RWPE2 (cell line): ENCODE results near the gene FGF23.
A peak's percentile ranks its signal among the peaks of the same experiment; 100 is the strongest.

Source experiments
- ATAC-seq: fragments of 200-7000 bp; cut with Tn5 transposase; 3 replicates; pipeline ENCODE4 v1.9.1; 2021; ENCODE audit warnings: low read depth
- DNase-seq: peaks from one replicate; pipeline ENCODE4 v3.0.0-alpha.2; 2020; ENCODE audit warnings: low spot score
- H3K27ac ChIP-seq: fragments of 450-650 bp; 2 replicates; pipeline ENCODE4 v1.5.1; 2017; ENCODE audit warnings: mild to moderate bottlenecking; ENCODE audit not compliant: poor library complexity, severe bottlenecking
- H3K27me3 ChIP-seq: fragments of 250-450 bp; sonication (Bioruptor Pico); 2 replicates; pipeline ENCODE4 v1.5.1; 2021; ENCODE audit warnings: mild to moderate bottlenecking, moderate library complexity; ENCODE audit not compliant: insufficient read depth, poor library complexity, severe bottlenecking
- H3K36me3 ChIP-seq: fragments of 250-450 bp; sonication (Bioruptor Pico); 2 replicates; pipeline ENCODE4 v1.5.1; 2020; ENCODE audit warnings: low read depth, mild to moderate bottlenecking, moderate library complexity
- H3K4me1 ChIP-seq: fragments of 250-450 bp; sonication (Bioruptor Pico); 2 replicates; pipeline ENCODE4 v1.5.1; 2021; ENCODE audit warnings: mild to moderate bottlenecking, moderate library complexity; ENCODE audit not compliant: insufficient read depth, poor library complexity, severe bottlenecking
- H3K4me3 ChIP-seq: fragments of 250-450 bp; sonication (Bioruptor Pico); 2 replicates; pipeline ENCODE4 v1.5.1; 2021; ENCODE audit warnings: mild to moderate bottlenecking, moderate library complexity; ENCODE audit not compliant: severe bottlenecking
- H3K9me3 ChIP-seq: fragments of 250-450 bp; sonication (Bioruptor Pico); 2 replicates; pipeline ENCODE4 v1.5.1; 2021; ENCODE audit warnings: mild to moderate bottlenecking, moderate library complexity; ENCODE audit not compliant: severe bottlenecking
- TF ChIP-seq, protein P1 (sequence below): fragments of 450-650 bp; IDR thresholded peaks from one replicate; pipeline ENCODE4 v1.5.1; 2017; ENCODE audit warnings: mild to moderate bottlenecking, moderate library complexity; ENCODE audit not compliant: poor library complexity, severe bottlenecking

The FGF23 gene

GRCh38 chr12:4369548-4369947, 10.0 kb downstream of the FGF23 start:
- no peaks in the 10 kb centered on the region for H3K9me3 ChIP-seq
- DNase-seq: no peak
- H3K4me1 ChIP-seq: no peaks in the 10 kb centered on the region
- no peak overlapping the region for H3K4me3 ChIP-seq
- H3K27me3 ChIP-seq: peaks cover 11% of the 10 kb centered on the region
- H3K27ac ChIP-seq: no peak overlapping the region
- no peaks in the 10 kb centered on the region for H3K36me3 ChIP-seq
- ATAC-seq: no peak
- TF ChIP-seq, protein P1, sequence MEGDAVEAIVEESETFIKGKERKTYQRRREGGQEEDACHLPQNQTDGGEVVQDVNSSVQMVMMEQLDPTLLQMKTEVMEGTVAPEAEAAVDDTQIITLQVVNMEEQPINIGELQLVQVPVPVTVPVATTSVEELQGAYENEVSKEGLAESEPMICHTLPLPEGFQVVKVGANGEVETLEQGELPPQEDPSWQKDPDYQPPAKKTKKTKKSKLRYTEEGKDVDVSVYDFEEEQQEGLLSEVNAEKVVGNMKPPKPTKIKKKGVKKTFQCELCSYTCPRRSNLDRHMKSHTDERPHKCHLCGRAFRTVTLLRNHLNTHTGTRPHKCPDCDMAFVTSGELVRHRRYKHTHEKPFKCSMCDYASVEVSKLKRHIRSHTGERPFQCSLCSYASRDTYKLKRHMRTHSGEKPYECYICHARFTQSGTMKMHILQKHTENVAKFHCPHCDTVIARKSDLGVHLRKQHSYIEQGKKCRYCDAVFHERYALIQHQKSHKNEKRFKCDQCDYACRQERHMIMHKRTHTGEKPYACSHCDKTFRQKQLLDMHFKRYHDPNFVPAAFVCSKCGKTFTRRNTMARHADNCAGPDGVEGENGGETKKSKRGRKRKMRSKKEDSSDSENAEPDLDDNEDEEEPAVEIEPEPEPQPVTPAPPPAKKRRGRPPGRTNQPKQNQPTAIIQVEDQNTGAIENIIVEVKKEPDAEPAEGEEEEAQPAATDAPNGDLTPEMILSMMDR: no peak

GRCh38 chr12:4366090-4366489, 13.4 kb downstream of the FGF23 start:
- no peak overlapping the region for H3K27ac ChIP-seq
- H3K4me1 ChIP-seq: no peaks in the 10 kb centered on the region
- peaks cover 20% of the 10 kb centered on the region for H3K27me3 ChIP-seq
- TF ChIP-seq, protein P1: no peak
- H3K4me3 ChIP-seq: no peak overlapping the region
- H3K36me3 ChIP-seq: no peaks in the 10 kb centered on the region
- no peak for ATAC-seq
- no peaks in the 10 kb centered on the region for H3K9me3 ChIP-seq
- DNase-seq: no peak

DNA sequence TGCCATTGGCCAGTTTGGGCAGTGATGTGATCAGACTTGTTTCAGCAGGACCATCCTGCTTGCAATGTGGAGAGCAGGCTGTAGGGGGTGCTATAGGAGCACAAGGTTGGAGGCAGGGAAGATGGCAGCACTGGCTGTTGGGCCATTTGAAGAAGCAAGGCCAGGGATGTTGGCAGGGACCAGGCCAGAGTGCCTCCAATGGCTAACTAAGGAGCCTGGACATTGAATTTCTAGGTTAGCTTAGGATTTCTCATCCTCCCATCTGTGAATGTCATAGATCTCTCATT, 23.5 kb downstream of the FGF23 start:
- no peak for DNase-seq
- no peak overlapping the region for H3K4me3 ChIP-seq
- H3K36me3 ChIP-seq: peaks cover 35% of the 10 kb centered on the region
- no peaks in the 10 kb centered on the region for H3K27me3 ChIP-seq
- no peaks in the 10 kb centered on the region for H3K9me3 ChIP-seq
- no peaks in the 10 kb centered on the region for H3K4me1 ChIP-seq
- ATAC-seq: no peak
- TF ChIP-seq, protein P1: peak; percentile 40
- H3K27ac ChIP-seq: no peak overlapping the region

GRCh38 chr12:4355156-4356040, 24.1 kb downstream of the FGF23 start:
- DNase-seq (no peak), ATAC-seq (no peak)
- TF ChIP-seq, protein P1: no peak

GRCh38 chr12:4353785-4354208, 25.7 kb downstream of the FGF23 start:
- H3K9me3 ChIP-seq: no peaks in the 10 kb centered on the region
- no peak for DNase-seq
- peak; percentile 78 for ATAC-seq
- no peak overlapping the region for H3K27ac ChIP-seq
- H3K4me1 ChIP-seq: no peaks in the 10 kb centered on the region
- H3K27me3 ChIP-seq: no peaks in the 10 kb centered on the region
- peaks cover 52% of the 10 kb centered on the region for H3K36me3 ChIP-seq
- TF ChIP-seq, protein P1: peak; percentile 76
- no peak overlapping the region for H3K4me3 ChIP-seq

More at GRCh38 chr12:4355156-4356040, 24.1 kb downstream of the FGF23 start:
- Histone ChIP-seq H3K4me1 (no peaks in the 10 kb centered on the region), H3K27ac (no peak overlapping the region), H3K9me3 (no peaks in the 10 kb centered on the region), H3K4me3 (no peak overlapping the region), H3K36me3 (peaks cover 40% of the 10 kb centered on the region), H3K27me3 (no peaks in the 10 kb centered on the region)
